IMR-90 (cell line): ENCODE results near the gene C17orf67. TPM values are rescaled to one million over a fixed set of nuclear protein-coding genes. Genes with fewer than 3 reads are reported as not detected.

Experiments used
- ATAC-seq: fragments of 200-7000 bp; cut with Tn5 transposase; 2 replicates; pipeline ENCODE4 v1.9.1; 2020; ENCODE audit warnings: low read depth, mild to moderate bottlenecking, moderate library complexity
- BruUV-seq: library from RNA; stranded (reverse); fragments of 400-500 nt; replicated peaks from 2 replicates; lab custom pipeline; 2021; lab: Mats Ljungman, UMichigan
- CTCF ChIA-PET: fragments of 300-600 bp; formaldehyde crosslinking; extraction: SDS; loops from one replicate; lab custom pipeline; 2021; ENCODE audit warnings: antibody characterized with exemption; lab: Yijun Ruan, JAX
- POLR2A ChIA-PET: fragments of 300-600 bp; sonication (Branson Sonifier 250); formaldehyde crosslinking; loops from one replicate; lab custom pipeline; 2022; ENCODE audit warnings: antibody characterized with exemption; ENCODE audit not compliant: unreplicated experiment; lab: Charles Lee
- DNase-seq: peaks from one replicate; pipeline ENCODE4 v3.0.0; 2013
- H2AFZ ChIP-seq: replicated peaks from 2 replicates; pipeline ENCODE3; 2013; ENCODE audit warnings: low read length, mild to moderate bottlenecking; ENCODE audit not compliant: poor library complexity
- H2AK5ac ChIP-seq: 2 replicates; pipeline ENCODE4 v1.6.1; 2013; ENCODE audit warnings: low read depth, low read length, inconsistent platforms
- H2AK9ac ChIP-seq: replicated peaks from 2 replicates; pipeline ENCODE3; 2013; ENCODE audit warnings: mild to moderate bottlenecking, low read depth, low read length, moderate library complexity; ENCODE audit not compliant: poor library complexity
- H2BK120ac ChIP-seq: 2 replicates; pipeline ENCODE4 v1.6.1; 2013; ENCODE audit warnings: low read depth, low read length, inconsistent platforms
- H2BK15ac ChIP-seq: 3 replicates; pipeline ENCODE4 v1.6.1; 2013; ENCODE audit warnings: low read depth, low read length, inconsistent platforms
- H2BK20ac ChIP-seq: 2 replicates; pipeline ENCODE4 v1.6.1; 2013; ENCODE audit warnings: low read depth, mild to moderate bottlenecking, inconsistent platforms, low read length, moderate library complexity
- H2BK5ac ChIP-seq: 2 replicates; pipeline ENCODE4 v1.6.1; 2013; ENCODE audit warnings: mild to moderate bottlenecking, low read depth, low read length, inconsistent platforms; ENCODE audit not compliant: poor library complexity, severe bottlenecking
- H3K14ac ChIP-seq: replicated peaks from 2 replicates; pipeline ENCODE4 v1.6.1; 2013; ENCODE audit warnings: low read depth, low read length, inconsistent platforms
- H3K18ac ChIP-seq: 2 replicates; pipeline ENCODE4 v1.6.1; 2013; ENCODE audit warnings: low read depth, low read length, control low read depth
- H3K23ac ChIP-seq: 2 replicates; pipeline ENCODE4 v1.6.1; 2013; ENCODE audit warnings: low read depth, low read length, inconsistent platforms
- H3K27ac ChIP-seq: 2 replicates; pipeline ENCODE4 v1.5.1; 2013; ENCODE audit warnings: mild to moderate bottlenecking, control low read depth, low read length; ENCODE audit not compliant: insufficient read depth
- H3K27me3 ChIP-seq: 2 replicates; pipeline ENCODE4 v1.6.1; 2013; ENCODE audit warnings: low read length; ENCODE audit not compliant: control insufficient read depth, insufficient read depth
- H3K36me3 ChIP-seq: 2 replicates; pipeline ENCODE4 v1.6.1; 2013; ENCODE audit warnings: low read length, mixed read lengths; ENCODE audit not compliant: control insufficient read depth, insufficient read depth
- H3K4ac ChIP-seq: 2 replicates; pipeline ENCODE4 v1.6.1; 2013; ENCODE audit warnings: low read depth, low read length, inconsistent platforms
- H3K4me1 ChIP-seq: 2 replicates; pipeline ENCODE4 v1.6.1; 2013; ENCODE audit warnings: low read length, mixed read lengths; ENCODE audit not compliant: control insufficient read depth, insufficient read depth
- H3K4me2 ChIP-seq: 2 replicates; pipeline ENCODE4 v1.6.1; 2013; ENCODE audit warnings: low read depth, mild to moderate bottlenecking, control low read depth, low read length, moderate library complexity
- H3K4me3 ChIP-seq: 2 replicates; pipeline ENCODE4 v1.5.1; 2013; ENCODE audit warnings: low read depth, mild to moderate bottlenecking, control low read depth, low read length, moderate library complexity; ENCODE audit not compliant: insufficient read depth
- H3K56ac ChIP-seq: 2 replicates; pipeline ENCODE4 v1.6.1; 2013; ENCODE audit warnings: low read length, inconsistent platforms; ENCODE audit not compliant: insufficient read depth; ENCODE audit errors: extremely low read depth
- H3K79me1 ChIP-seq, 2 experiments: 2 replicates each; pipeline ENCODE4 v1.6.1; 2013; ENCODE audit warnings: low read length in 2 of 2, inconsistent platforms in 1 of 2, low read depth in 1 of 2
- H3K9ac ChIP-seq: 2 replicates; pipeline ENCODE4 v1.6.1; 2013; ENCODE audit warnings: low read depth, low read length, control low read depth
- H3K9me1 ChIP-seq: 2 replicates; pipeline ENCODE4 v1.6.1; 2013; ENCODE audit warnings: low read length, inconsistent platforms; ENCODE audit not compliant: insufficient read depth
- H3K9me3 ChIP-seq: 2 replicates; pipeline ENCODE4 v1.6.1; 2013; ENCODE audit warnings: low read length; ENCODE audit not compliant: control insufficient read depth, insufficient read depth
- H4K20me1 ChIP-seq: 2 replicates; pipeline ENCODE4 v1.6.1; 2013; ENCODE audit warnings: low read length, inconsistent platforms; ENCODE audit not compliant: insufficient read depth
- H4K5ac ChIP-seq: 2 replicates; pipeline ENCODE4 v1.6.1; 2013; ENCODE audit warnings: mild to moderate bottlenecking, low read depth, low read length, control low read depth
- H4K8ac ChIP-seq, 2 experiments: 2 replicates each; pipeline ENCODE4 v1.6.1; 2013; ENCODE audit warnings: low read depth in 2 of 2, low read length in 2 of 2, control low read depth in 1 of 2, inconsistent platforms in 1 of 2
- H4K91ac ChIP-seq: 2 replicates; pipeline ENCODE4 v1.6.1; 2013; ENCODE audit warnings: low read depth, low read length, inconsistent platforms; ENCODE audit not compliant: insufficient read depth
- CHD1 ChIP-seq: IDR thresholded peaks from 2 replicates; pipeline ENCODE4 v1.6.1; 2012; ENCODE audit warnings: low read depth, low read length, improper control_type of control experiment
- FOS ChIP-seq: fragments of 150-350 bp; IDR thresholded peaks from 2 replicates; pipeline ENCODE4 v1.6.1; 2016; ENCODE audit warnings: low read depth, low read length
- RAD21 ChIP-seq: IDR thresholded peaks from 2 replicates; pipeline ENCODE4 v1.6.1; 2012; ENCODE audit warnings: low read length, improper control_type of control experiment
- RFX5 ChIP-seq: IDR thresholded peaks from 2 replicates; pipeline ENCODE4 v1.8.0; 2012; ENCODE audit warnings: low read depth, mild to moderate bottlenecking, low read length, moderate library complexity
- SMC3 ChIP-seq: fragments of 150-350 bp; IDR thresholded peaks from 2 replicates; pipeline ENCODE4 v1.6.1; 2016; ENCODE audit warnings: low read depth, mild to moderate bottlenecking, antibody characterized with exemption, low read length, moderate library complexity
- WGBS, 2 experiments: methylation state at CpG; one replicate each; pipeline versions ENCODE4 v1.1.5 to v1.1.7; 2013; ENCODE audit warnings: missing lambda C conversion rate in 2 of 2; ENCODE audit not compliant: insufficient read length in 1 of 2; ENCODE audit errors: extremely low coverage in 2 of 2; 5-methylcytosine and 5-hydroxymethylcytosine counted together
- dilution Hi-C: fragments of 300-500 bp; cut with HindIII; formaldehyde crosslinking; loops from one replicate; pipeline ENCODE4 v1.14.3; 2018; ENCODE audit warnings: low sequenced_read_pairs; ENCODE audit not compliant: unreplicated experiment
- in situ Hi-C: fragments of 300-500 bp; cut with MboI; formaldehyde crosslinking; loops from 3 replicates; pipeline ENCODE4 v1.14.3; 2019; ENCODE audit warnings: low sequenced_read_pairs, inconsistent platforms, mixed read lengths
- intact Hi-C: fragments of 100-400 bp; cut with micrococcal nuclease; formaldehyde crosslinking; loops from 2 replicates; pipeline ENCODE4 v1.10.0; 2022
- polyA plus RNA-seq, 3 experiments: library from polyadenylated mRNA; depleted of rRNA; stranded (reverse); fragments of >200 nt; gene quantifications; 2 replicates each; pipeline ENCODE4 v1.2.3, GENCODE V29; 2012; ENCODE audit warnings: low replicate concordance in 1 of 3
- total RNA-seq: library from RNA; depleted of rRNA; stranded (reverse); fragments of >200 nt; gene quantifications from 2 replicates; pipeline ENCODE4 v1.2.3, GENCODE V29; 2012
- TF ChIP-seq, protein P1 (sequence below): fragments of 150-350 bp; IDR thresholded peaks from 2 replicates; pipeline ENCODE4 v1.6.1; 2016; ENCODE audit warnings: low read depth, mild to moderate bottlenecking, low read length, moderate library complexity, borderline replicate concordance

Gene C17orf67
- total and polyA plus RNA-seq, 2 of the 4 experiments (the other 2 are of a cell fraction): 0.18 to 1.1 TPM

DNA sequence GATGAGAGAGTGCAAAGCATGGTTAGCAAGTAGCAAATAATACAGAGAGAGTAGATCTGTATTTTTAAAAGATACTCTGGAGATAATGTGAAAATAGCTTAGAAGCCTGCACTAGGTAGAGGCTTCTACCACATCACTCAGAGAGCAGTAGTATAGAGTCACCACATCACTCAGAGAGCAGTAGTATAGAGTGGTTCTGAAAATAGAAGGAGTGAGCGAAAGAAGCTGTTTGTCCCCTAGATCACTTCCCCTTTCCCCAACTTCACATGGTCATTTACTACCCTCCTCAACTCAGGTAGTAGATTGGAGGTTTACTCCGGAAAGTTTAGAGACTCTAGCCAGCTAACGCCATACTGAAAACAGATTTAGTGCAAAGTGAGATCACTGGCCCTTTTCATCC, 17.3 kb upstream of the C17orf67 start:
- POLR2A ChIA-PET: interaction anchor here (0.6 kb wide), 1 partner anchor 31 kb away, joined by 3 read pairs; no protein-coding TSS in a partner anchor
- in situ Hi-C loops: no loop called here

More for the DNA sequence above, 17.3 kb upstream of the C17orf67 start:
- no CpG with 5 or more reads among the region's 3 CpGs for WGBS, 2 experiments
- no peak overlapping the region for H2BK20ac ChIP-seq
- no peaks in the 10 kb centered on the region for H3K4me1 ChIP-seq
- no peaks in the 10 kb centered on the region; a peak in 1 of 4 replicates for H3K79me1 ChIP-seq
- H3K4ac ChIP-seq: no peak overlapping the region
- no peak overlapping the region for H3K18ac ChIP-seq
- no peak overlapping the region for H3K4me3 ChIP-seq
- H3K9me1 ChIP-seq: no peaks in the 10 kb centered on the region
- CTCF ChIA-PET: interaction anchor here (0.6 kb wide), 1 partner anchor 70 kb away, joined by 4 read pairs; no protein-coding TSS in a partner anchor
- no peak overlapping the region for H2BK5ac ChIP-seq
- TF ChIP-seq FOS: no peak
- TF ChIP-seq, protein P1, sequence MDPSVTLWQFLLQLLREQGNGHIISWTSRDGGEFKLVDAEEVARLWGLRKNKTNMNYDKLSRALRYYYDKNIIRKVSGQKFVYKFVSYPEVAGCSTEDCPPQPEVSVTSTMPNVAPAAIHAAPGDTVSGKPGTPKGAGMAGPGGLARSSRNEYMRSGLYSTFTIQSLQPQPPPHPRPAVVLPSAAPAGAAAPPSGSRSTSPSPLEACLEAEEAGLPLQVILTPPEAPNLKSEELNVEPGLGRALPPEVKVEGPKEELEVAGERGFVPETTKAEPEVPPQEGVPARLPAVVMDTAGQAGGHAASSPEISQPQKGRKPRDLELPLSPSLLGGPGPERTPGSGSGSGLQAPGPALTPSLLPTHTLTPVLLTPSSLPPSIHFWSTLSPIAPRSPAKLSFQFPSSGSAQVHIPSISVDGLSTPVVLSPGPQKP: no peak
- TF ChIP-seq SMC3: no peak
- TF ChIP-seq RFX5: no peak
- no peak for TF ChIP-seq RAD21
- no peak for TF ChIP-seq CHD1
- no peak overlapping the region for H4K91ac ChIP-seq
- no TSS peak for BruUV-seq
- no peak for ATAC-seq
- no peak overlapping the region for H3K56ac ChIP-seq
- H4K8ac ChIP-seq: no peak overlapping the region
- H2BK120ac ChIP-seq: no peak overlapping the region
- H3K23ac ChIP-seq: no peak overlapping the region
- no peak for DNase-seq
- no peak overlapping the region for H3K9ac ChIP-seq
- dilution Hi-C loops (no loop called here), intact Hi-C loops (no loop called here)
- no peak overlapping the region for H2BK15ac ChIP-seq
- no peaks in the 10 kb centered on the region for H3K27me3 ChIP-seq
- no peak overlapping the region for H3K4me2 ChIP-seq
- peaks cover 10% of the 10 kb centered on the region for H3K36me3 ChIP-seq
- H3K27ac ChIP-seq: no peak overlapping the region
- no peak overlapping the region for H4K5ac ChIP-seq
- H2AK5ac ChIP-seq: no peak overlapping the region
- no peaks in the 10 kb centered on the region for H3K9me3 ChIP-seq
- H4K20me1 ChIP-seq: no peaks in the 10 kb centered on the region
- no peak overlapping the region for H3K14ac ChIP-seq
- no peak overlapping the region for H2AK9ac ChIP-seq
- H2AFZ ChIP-seq: no peak overlapping the region
